Peyer's patch (tissue), 4 donors: ENCODE data around the gene VAV1.

Experiments
- POLR2A ChIP-seq, 2 donors: fragments of 450-650 bp; IDR thresholded peaks; one replicate each; pipeline ENCODE4 v1.5.1; 2017; ENCODE audit warnings: antibody characterized with exemption in 2 of 2, mild to moderate bottlenecking in 2 of 2, moderate library complexity in 2 of 2
- TF ChIP-seq, protein P1 (sequence below), 6 experiments: fragments of 450-650 bp in 4 of 6; fragments of 200-600 bp in 2 of 6; sonication (generic) in 1 of 6; IDR thresholded peaks; one replicate each; pipeline ENCODE4 v1.5.1; 2017 to 2019; ENCODE audit warnings: antibody characterized with exemption in 6 of 6, mild to moderate bottlenecking in 3 of 6, moderate library complexity in 1 of 6

DNA sequence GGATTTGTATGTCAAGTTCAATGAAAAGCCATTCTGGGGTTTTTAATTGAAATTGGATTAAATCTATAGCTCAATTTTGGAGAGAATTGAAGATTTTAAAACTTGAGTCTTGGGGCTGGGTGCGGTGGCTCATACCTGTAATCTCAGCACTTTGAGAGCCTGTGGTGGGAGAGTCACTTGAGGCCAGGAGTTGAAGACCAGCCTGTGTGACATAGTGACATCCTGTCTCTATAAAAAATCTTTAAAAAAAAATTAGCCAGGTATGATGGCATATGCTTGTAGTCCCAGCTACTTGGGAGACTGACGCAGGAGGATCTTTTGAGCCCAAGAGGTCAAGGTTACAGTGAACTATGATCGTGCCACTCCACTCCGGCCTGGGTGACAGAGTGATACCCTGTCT, 41.2 kb downstream of the VAV1 start:
- TF ChIP-seq POLR2A (IDR thresholded peaks at IDR 0.05) = no peak
- TF ChIP-seq, protein P1, sequence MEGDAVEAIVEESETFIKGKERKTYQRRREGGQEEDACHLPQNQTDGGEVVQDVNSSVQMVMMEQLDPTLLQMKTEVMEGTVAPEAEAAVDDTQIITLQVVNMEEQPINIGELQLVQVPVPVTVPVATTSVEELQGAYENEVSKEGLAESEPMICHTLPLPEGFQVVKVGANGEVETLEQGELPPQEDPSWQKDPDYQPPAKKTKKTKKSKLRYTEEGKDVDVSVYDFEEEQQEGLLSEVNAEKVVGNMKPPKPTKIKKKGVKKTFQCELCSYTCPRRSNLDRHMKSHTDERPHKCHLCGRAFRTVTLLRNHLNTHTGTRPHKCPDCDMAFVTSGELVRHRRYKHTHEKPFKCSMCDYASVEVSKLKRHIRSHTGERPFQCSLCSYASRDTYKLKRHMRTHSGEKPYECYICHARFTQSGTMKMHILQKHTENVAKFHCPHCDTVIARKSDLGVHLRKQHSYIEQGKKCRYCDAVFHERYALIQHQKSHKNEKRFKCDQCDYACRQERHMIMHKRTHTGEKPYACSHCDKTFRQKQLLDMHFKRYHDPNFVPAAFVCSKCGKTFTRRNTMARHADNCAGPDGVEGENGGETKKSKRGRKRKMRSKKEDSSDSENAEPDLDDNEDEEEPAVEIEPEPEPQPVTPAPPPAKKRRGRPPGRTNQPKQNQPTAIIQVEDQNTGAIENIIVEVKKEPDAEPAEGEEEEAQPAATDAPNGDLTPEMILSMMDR (IDR thresholded peaks at IDR 0.05) = no peak
